ENCODE measurements around the gene RBM45.

Gene RBM45

DNA sequence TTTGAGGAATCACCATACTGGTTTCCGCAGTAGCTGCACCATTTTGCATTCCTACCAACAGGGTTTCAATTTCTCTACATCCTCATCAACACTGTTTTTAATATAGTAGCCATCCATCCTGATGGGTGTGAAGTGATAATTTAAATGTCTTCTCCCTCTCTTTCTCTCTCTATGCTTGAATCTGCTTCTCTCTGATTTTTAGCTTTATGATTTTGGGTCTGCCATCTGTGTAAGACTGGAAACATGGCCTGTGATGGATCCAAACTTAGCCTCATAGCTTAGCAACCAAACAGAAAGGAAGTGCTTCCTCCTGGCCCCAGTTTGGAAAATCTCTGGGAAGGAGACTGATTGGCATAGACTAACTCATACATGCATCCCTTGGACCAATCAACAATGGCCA, 48.4 kb downstream of the RBM45 start:
- no peak for DNase-seq (ENCODE audit: low read depth, low spot score)

DNA sequence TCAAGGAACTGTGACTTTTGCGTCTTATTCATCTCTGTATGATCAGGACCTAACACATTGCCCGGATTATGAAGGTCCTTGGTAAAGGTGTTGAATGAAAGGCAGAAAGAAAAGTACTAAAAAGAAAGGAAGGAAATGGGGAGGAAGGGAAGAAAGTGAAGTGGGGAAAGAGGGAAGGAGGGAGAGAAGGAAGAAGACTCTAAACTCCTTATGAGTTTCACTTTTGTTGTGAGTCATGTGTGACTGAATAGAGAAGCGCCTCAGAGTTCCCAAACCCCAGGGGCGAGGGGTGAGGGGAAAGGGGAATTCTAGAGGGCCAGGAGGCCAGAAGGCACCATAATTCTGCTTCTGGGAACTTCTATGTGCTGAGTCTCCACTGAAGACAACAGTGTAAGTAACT, 51.2 kb downstream of the RBM45 start:
- DNase-seq (ENCODE audit: low read depth, low spot score), result no peak

DNA sequence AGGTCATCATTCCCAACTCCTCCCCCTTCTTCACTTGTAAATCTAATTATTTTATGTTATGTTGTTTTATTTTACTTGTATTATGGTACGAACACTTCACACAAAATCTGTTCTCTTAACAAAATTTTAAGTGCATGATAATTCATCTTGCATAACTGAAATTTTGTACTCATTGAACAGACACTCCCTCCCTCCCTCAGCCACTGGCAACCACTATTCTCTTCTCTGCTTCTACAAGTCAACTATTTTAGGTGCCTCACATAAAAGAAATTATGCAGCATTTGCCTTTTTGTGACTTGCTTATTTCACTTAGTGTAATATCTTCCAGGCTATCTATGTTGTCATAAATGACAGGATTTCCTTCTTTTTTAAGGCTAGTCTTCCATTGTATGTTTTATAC, 51.7 kb downstream of the RBM45 start:
- DNase-seq (ENCODE audit: low read depth, low spot score), result no peak

DNA sequence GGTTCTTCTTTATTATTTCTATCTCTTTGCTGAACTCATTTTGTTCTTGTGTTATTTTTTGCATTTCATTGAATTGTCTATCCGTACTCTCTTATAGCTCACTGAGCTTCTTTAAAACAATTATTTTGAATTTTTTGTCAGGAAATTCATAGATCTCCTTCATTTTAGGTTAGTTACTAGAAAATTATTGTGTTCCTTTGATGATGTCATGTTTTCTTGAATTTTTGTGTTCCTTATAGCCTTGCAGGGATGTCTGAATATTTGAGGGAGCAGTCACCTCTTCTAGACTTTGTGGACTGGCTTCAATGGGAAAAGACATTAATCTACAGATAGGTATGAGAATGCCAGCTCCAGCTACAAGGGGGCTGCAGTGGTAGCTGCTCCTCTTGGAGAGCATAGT, 61.4 kb downstream of the RBM45 start:
- no peak for DNase-seq (ENCODE audit: low read depth, low spot score)

DNA sequence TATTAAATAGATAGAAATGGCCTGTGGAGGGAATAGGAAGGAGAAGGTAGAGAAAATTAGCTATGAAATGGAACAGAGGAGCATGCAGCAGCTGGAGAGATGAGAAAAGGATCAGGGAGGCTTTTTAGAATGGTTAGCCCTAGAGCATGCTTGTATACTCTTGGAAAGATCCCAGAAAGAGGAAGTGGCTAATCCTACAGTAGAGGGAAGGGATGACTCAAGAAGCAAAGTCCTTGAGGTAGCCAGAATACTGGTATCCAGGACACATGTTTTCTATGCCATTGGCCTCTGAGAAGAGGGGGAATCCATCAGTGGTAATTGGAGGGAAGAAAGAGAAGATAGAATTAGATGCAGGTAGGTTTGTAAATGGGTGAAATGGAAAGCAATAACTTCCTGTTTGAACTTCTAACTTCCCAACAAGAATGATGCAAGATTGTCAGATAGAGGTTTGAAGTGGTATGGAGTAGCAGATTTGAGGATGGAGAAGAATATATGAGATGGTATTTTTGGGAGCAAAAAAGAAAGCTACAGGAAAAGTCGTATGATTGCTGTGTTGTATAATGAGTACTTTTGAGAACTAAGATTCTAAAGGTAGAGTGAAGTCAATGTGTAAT, 64.9 kb downstream of the RBM45 start:
- no peak for DNase-seq (ENCODE audit: low read depth, low spot score)
